ENCODE measurements around the gene CRLF3.

Gene CRLF3

GRCh38 chr17:30812218-30813177 is 12.0 kb downstream of the CRLF3 start:
- TF ChIP-seq, protein P1, sequence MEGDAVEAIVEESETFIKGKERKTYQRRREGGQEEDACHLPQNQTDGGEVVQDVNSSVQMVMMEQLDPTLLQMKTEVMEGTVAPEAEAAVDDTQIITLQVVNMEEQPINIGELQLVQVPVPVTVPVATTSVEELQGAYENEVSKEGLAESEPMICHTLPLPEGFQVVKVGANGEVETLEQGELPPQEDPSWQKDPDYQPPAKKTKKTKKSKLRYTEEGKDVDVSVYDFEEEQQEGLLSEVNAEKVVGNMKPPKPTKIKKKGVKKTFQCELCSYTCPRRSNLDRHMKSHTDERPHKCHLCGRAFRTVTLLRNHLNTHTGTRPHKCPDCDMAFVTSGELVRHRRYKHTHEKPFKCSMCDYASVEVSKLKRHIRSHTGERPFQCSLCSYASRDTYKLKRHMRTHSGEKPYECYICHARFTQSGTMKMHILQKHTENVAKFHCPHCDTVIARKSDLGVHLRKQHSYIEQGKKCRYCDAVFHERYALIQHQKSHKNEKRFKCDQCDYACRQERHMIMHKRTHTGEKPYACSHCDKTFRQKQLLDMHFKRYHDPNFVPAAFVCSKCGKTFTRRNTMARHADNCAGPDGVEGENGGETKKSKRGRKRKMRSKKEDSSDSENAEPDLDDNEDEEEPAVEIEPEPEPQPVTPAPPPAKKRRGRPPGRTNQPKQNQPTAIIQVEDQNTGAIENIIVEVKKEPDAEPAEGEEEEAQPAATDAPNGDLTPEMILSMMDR (IDR thresholded peaks at IDR 0.05; ENCODE audit: low read depth, low read length) = no peak
- H3K4me3 ChIP-seq (ENCODE audit: low read depth, low read length) = no peak overlapping the region

GRCh38 chr17:30809867-30810266 is 14.6 kb downstream of the CRLF3 start:
- TF ChIP-seq, protein P1 (IDR thresholded peaks at IDR 0.05; ENCODE audit: low read depth, low read length) = no peak
- H3K4me3 ChIP-seq (ENCODE audit: low read depth, low read length) = no peak overlapping the region

DNA sequence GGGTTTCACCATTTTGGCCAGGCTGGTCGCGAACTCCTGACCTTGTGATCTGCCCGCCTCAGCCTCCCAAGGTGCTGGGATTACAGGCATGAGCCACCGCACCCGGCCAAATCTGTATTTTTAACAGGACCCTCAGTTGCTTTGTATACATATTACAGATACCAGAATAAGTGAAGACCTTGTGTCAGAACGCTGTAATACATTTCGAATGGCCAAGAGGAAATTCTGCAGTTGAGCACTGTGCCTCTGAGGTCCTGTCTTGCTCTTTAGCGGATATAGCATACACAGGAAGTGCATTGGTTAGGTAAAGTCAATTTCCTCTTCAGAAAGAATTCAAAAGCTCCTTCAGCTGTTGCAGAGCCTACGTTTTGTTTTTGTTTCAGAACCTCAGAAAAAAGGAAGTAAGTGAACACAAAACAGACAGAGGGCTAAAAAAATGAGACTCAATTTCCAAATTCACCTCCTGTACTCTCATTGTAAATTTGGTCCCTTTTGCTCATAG is 15.7 kb downstream of the CRLF3 start:
- no peak overlapping the region for H3K4me3 ChIP-seq (ENCODE audit: low read depth, low read length)
- TF ChIP-seq, protein P1 (IDR thresholded peaks at IDR 0.05; ENCODE audit: low read depth, low read length) = no peak

- no peak overlapping the region for H3K4me3 ChIP-seq (ENCODE audit: low read depth, low read length)
- TF ChIP-seq, protein P1 (IDR thresholded peaks at IDR 0.05; ENCODE audit: low read depth, low read length) = no peak
Observed at GRCh38 chr17:30807896-30808295, 16.6 kb downstream of the CRLF3 start.

- no peak overlapping the region for H3K4me3 ChIP-seq (ENCODE audit: low read depth, low read length)
- TF ChIP-seq, protein P1 (IDR thresholded peaks at IDR 0.05; ENCODE audit: low read depth, low read length) = no peak
Observed at GRCh38 chr17:30805944-30806456, 18.5 kb downstream of the CRLF3 start.

GRCh38 chr17:30801671-30802070 is 22.8 kb downstream of the CRLF3 start:
- no peak overlapping the region for H3K4me3 ChIP-seq (ENCODE audit: low read depth, low read length)
- TF ChIP-seq, protein P1 (IDR thresholded peaks at IDR 0.05; ENCODE audit: low read depth, low read length) = no peak

- no peak overlapping the region for H3K4me3 ChIP-seq (ENCODE audit: low read depth, low read length)
- TF ChIP-seq, protein P1 (IDR thresholded peaks at IDR 0.05; ENCODE audit: low read depth, low read length) = no peak
Observed at GRCh38 chr17:30796016-30796415, 28.5 kb downstream of the CRLF3 start.
